Adrenal gland (tissue), 12 donors: ENCODE data around the gene MICALL1. TPM values are rescaled to one million over a fixed set of nuclear protein-coding genes. Genes with fewer than 3 reads are reported as not detected.
"Not testable (repeated sequence)": the region's sequence is repeated elsewhere in the genome, so short reads cannot be mapped to it uniquely, and the experiment has no call there.

Experiments used
- DNase-seq, 7 donors: peaks; one replicate each; pipeline ENCODE4 v3.0.0-alpha.2; 2019 to 2020
- H3K27ac ChIP-seq, 5 donors: fragments of 200-600 bp; sonication (generic) in 4 of 5; 1 replicate in 3 of 5; 2 replicates in 2 of 5; pipeline versions ENCODE4 v1.5.1 to v1.8.0; 2016 to 2020; ENCODE audit warnings: mild to moderate bottlenecking in 1 of 5
- H3K27me3 ChIP-seq: fragments of 200-600 bp; 2 replicates; pipeline ENCODE4 v1.8.0; 2021
- H3K36me3 ChIP-seq, 2 donors: fragments of 200-600 bp; replicated peaks in 1 of 2; 1 replicate in 1 of 2; 2 replicates in 1 of 2; pipeline versions ENCODE4 v1.5.1 to v1.8.0; 2018 to 2022
- H3K4me1 ChIP-seq, 2 donors: fragments of 200-600 bp; replicated peaks in 1 of 2; 1 replicate in 1 of 2; 2 replicates in 1 of 2; pipeline versions ENCODE4 v1.5.1 to v1.8.0; 2018 to 2021
- H3K4me3 ChIP-seq, 4 donors: fragments of 200-600 bp; sonication (generic) in 3 of 4; one replicate each; pipeline ENCODE4 v1.5.1; 2016 to 2018
- H3K9me3 ChIP-seq, 3 donors: fragments of 200-600 bp; sonication (generic) in 1 of 3; replicated peaks in 1 of 3; 1 replicate in 2 of 3; 2 replicates in 1 of 3; pipeline versions ENCODE4 v1.5.1 to v1.8.0; 2016 to 2021
- CTCF ChIP-seq, 6 experiments: fragments of 450-650 bp in 4 of 6; fragments of 200-600 bp in 2 of 6; sonication (generic) in 1 of 6; IDR thresholded peaks; 1 replicate in 5 of 6; 2 replicates in 1 of 6; pipeline versions ENCODE4 v1.5.1 to v1.8.0; 2016 to 2021; ENCODE audit warnings: antibody characterized with exemption in 6 of 6, mild to moderate bottlenecking in 2 of 6, moderate library complexity in 1 of 6
- POLR2A ChIP-seq, 2 donors: fragments of 450-650 bp; IDR thresholded peaks; one replicate each; pipeline ENCODE4 v1.6.1; 2017; ENCODE audit warnings: antibody characterized with exemption in 2 of 2, mild to moderate bottlenecking in 2 of 2, moderate library complexity in 1 of 2
- WGBS, 4 donors: extraction: QIAGEN DNeasy Blood & Tissue Kit in 2 of 4; methylation state at CpG; one replicate each; pipeline versions ENCODE4 v1.1.5 to v1.1.7; 2013 to 2017; 5-methylcytosine and 5-hydroxymethylcytosine counted together
- intact Hi-C, 2 donors: fragments of 100-400 bp; cut with DNase I; formaldehyde crosslinking; loops; one replicate each; pipeline versions ENCODE4 v1.14.1 to v1.15.0; 2022 to 2023
- polyA plus RNA-seq, 3 donors: library from polyadenylated mRNA; stranded (reverse); fragments of 200-250 nt in 2 of 3; fragments of 350-450 nt in 1 of 3; fragmentation: Illumina TruSeq in 1 of 3; extraction: RNeasy Lipid Tissue Mini Kit (QIAGEN cat#74804) in 1 of 3; gene quantifications; one replicate each; pipeline ENCODE4 v1.2.3, GENCODE V29; 2013 to 2014
- total RNA-seq, 9 donors: library from RNA; depleted of rRNA in 4 of 9; stranded (reverse); fragments of >200 nt in 4 of 9; fragments of 120-200 nt in 1 of 9; fragmentation: NEBNext Ultra II Directional in 1 of 9; extraction: Animal tissue kit (Norgen Biotek cat#: 25700) in 1 of 9; gene quantifications; one replicate each; pipeline versions ENCODE4 v1.1.0 to v1.2.4, GENCODE V29; 2013 to 2023
- donor health status: healthy with polysubstance abuse.
- donor health status: Bipolar disorder and iron deficiency.
- donor health status: DM: yes; HTN: yes; CAD: no.
- donor health status: DM: no; HTN: no; CAD: no.
- donor health status: DM: no; HTN: no; CAD: no.
- donor health status: DM: yes; HTN: yes; CAD: no.

MICALL1 gene
- total and polyA plus RNA-seq, 12 donors, result 5.7 to 25.2 (median 17.1) TPM

- Histone ChIP-seq H3K27ac (no peak overlapping the region), H3K9me3 (no peaks in the 10 kb centered on the region), H3K4me3 (no peak overlapping the region), H3K27me3 (no peaks in the 10 kb centered on the region), H3K4me1 (peaks cover 10 to 16% of the 10 kb centered on the region in 2 donors), H3K36me3 (no peaks in the 10 kb centered on the region)
- no peak for TF ChIP-seq POLR2A (IDR thresholded peaks at IDR 0.05)
- TF ChIP-seq CTCF (IDR thresholded peaks at IDR 0.05), result no peak
- DNase-seq, result no peak
- WGBS, 4 donors, result 56 to 67% (median 60%) methylated on average over 8 of the region's 8 CpGs
- intact Hi-C loops, result no loop called here
These were observed 45.2 kb downstream of the MICALL1 start for GRCh38 chr22:37951305-37951704.

GRCh38 chr22:37952629-37953028 is 46.5 kb downstream of the MICALL1 start:
- H3K27me3 ChIP-seq, H3K27ac ChIP-seq, DNase-seq, H3K9me3 ChIP-seq, intact Hi-C loops: not testable (repeated sequence)
- Histone ChIP-seq H3K4me3 (peak overlapping the region; percentile 31 to 98 (median 80)), H3K4me1 (peaks cover 10 to 16% of the 10 kb centered on the region in 2 donors), H3K36me3 (peaks cover 0 to 12% of the 10 kb centered on the region in 2 donors)
- WGBS, 4 donors, result 8 to 13% (median 9%) methylated on average over 8 to 20 of the region's 20 CpGs

GRCh38 chr22:37953062-37953436 is 47.0 kb downstream of the MICALL1 start:
- peak in 2 of 7 donors; percentile 42 to 61 for DNase-seq
- no peaks in the 10 kb centered on the region for H3K9me3 ChIP-seq
- 0 to 1% (median 0%) methylated on average over 13 of the region's 13 CpGs for WGBS, 4 donors
- peaks cover 10 to 16% of the 10 kb centered on the region in 2 donors for H3K4me1 ChIP-seq
- peaks cover 0 to 15% of the 10 kb centered on the region in 2 donors for H3K36me3 ChIP-seq
- peak overlapping the region; percentile 31 to 98 (median 80) for H3K4me3 ChIP-seq
- no peaks in the 10 kb centered on the region for H3K27me3 ChIP-seq
- intact Hi-C loops, result no loop called here
- peak overlapping the region in 1 of 5 donors; percentile 70 for H3K27ac ChIP-seq
- TF ChIP-seq POLR2A (IDR thresholded peaks at IDR 0.05), result no peak
- no peak for TF ChIP-seq CTCF (IDR thresholded peaks at IDR 0.05)

GRCh38 chr22:37953437-37954179 is 47.5 kb downstream of the MICALL1 start, which contains the start of the genes C22orf23 and POLR2F:
Gene C22orf23, minus strand, starts transcription at chr22:37953601. Its CDS starts 452 bp downstream, at chr22:37953149.
Gene POLR2F, plus strand, starts transcription at chr22:37953699. Its CDS starts 89 bp downstream, at chr22:37953788.
- Histone ChIP-seq H3K4me1 (peaks cover 10 to 16% of the 10 kb centered on the region in 2 donors), H3K4me3 (peak within 1 kb of the TSS; percentile 73 to 98 (median 90)), H3K9me3 (no peaks in the 10 kb centered on the region), H3K27ac (peak within 1 kb of the TSS in 2 of 5 donors; percentile 64 to 70), H3K27me3 (no peaks in the 10 kb centered on the region), H3K36me3 (peaks cover 0 to 19% of the 10 kb centered on the region in 2 donors)
- TF ChIP-seq POLR2A (IDR thresholded peaks at IDR 0.05), result peak; percentile 31 to 38
- no peak for TF ChIP-seq CTCF (IDR thresholded peaks at IDR 0.05)
- intact Hi-C loops, result no loop called here
- WGBS, 4 donors, result 0 to 1% (median 1%) methylated on average over 28 to 52 of the region's 52 CpGs
- DNase-seq, result peak; percentile 94 to 98 (median 96)
